ENCODE data around the gene ISLR. TPM values are rescaled to one million over a fixed set of nuclear protein-coding genes. Genes with fewer than 3 reads are reported as not detected.

Gene ISLR
- not detected for total RNA-seq

- no peak for DNase-seq
These were observed at the start of gene ISLR for GRCh38 chr15:74173380-74174218. TSS of gene ISLR (plus strand) at chr15:74173710. CDS start at chr15:74174859, 1,149 bp downstream.

- DNase-seq: no peak
These were observed 49.3 kb upstream of the ISLR start for GRCh38 chr15:74124196-74124595.

GRCh38 chr15:74124759-74125158, 48.8 kb upstream of the ISLR start:
- no peak for DNase-seq

GRCh38 chr15:74127255-74127953, 46.1 kb upstream of the ISLR start:
- DNase-seq: peak; percentile 75

- DNase-seq: no peak
These were observed 45.3 kb upstream of the ISLR start for GRCh38 chr15:74127954-74128784.

- DNase-seq: no peak
These were observed 44.5 kb upstream of the ISLR start for GRCh38 chr15:74128785-74129585.

GRCh38 chr15:74129586-74130154, 43.8 kb upstream of the ISLR start:
- no peak for DNase-seq

- no peak for DNase-seq
These were observed 43.2 kb upstream of the ISLR start, which contains the start of gene ISLR2 for GRCh38 chr15:74130155-74130848. TSS of gene ISLR2 (plus strand) at chr15:74130586. CDS start at chr15:74132755, 2,169 bp downstream.

- no peak for DNase-seq
These were observed 42.5 kb upstream of the ISLR start for GRCh38 chr15:74130849-74131627.

- no peak for DNase-seq
These were observed 41.7 kb upstream of the ISLR start for GRCh38 chr15:74131628-74132413.

- no peak for DNase-seq
These were observed 40.5 kb upstream of the ISLR start for GRCh38 chr15:74132681-74133651.

GRCh38 chr15:74133694-74134386, 39.7 kb upstream of the ISLR start:
- DNase-seq: no peak

- DNase-seq: no peak
These were observed 39.0 kb upstream of the ISLR start for GRCh38 chr15:74134387-74135027.

- no peak for DNase-seq
These were observed 38.4 kb upstream of the ISLR start for GRCh38 chr15:74135041-74135565.

- no peak for DNase-seq
These were observed 37.0 kb upstream of the ISLR start for GRCh38 chr15:74136540-74136813.

GRCh38 chr15:74136814-74137536, 36.5 kb upstream of the ISLR start:
- DNase-seq: no peak

All from effector CD4-positive, alpha-beta T cell (primary cell).